Fibroblast of gingiva (primary cell): ENCODE measurements around the gene P2RX4.
"Not testable (repeated sequence)": the region's sequence is repeated elsewhere in the genome, so short reads cannot be mapped to it uniquely, and the experiment has no call there.

Experiments
- DNase-seq: peaks from one replicate; pipeline ENCODE4 v3.0.0-alpha.2; 2011; ENCODE audit warnings: low read depth

The P2RX4 gene

GRCh38 chr12:121245951-121246350 lies 36.0 kb downstream of the P2RX4 start:
- no peak for DNase-seq

DNA sequence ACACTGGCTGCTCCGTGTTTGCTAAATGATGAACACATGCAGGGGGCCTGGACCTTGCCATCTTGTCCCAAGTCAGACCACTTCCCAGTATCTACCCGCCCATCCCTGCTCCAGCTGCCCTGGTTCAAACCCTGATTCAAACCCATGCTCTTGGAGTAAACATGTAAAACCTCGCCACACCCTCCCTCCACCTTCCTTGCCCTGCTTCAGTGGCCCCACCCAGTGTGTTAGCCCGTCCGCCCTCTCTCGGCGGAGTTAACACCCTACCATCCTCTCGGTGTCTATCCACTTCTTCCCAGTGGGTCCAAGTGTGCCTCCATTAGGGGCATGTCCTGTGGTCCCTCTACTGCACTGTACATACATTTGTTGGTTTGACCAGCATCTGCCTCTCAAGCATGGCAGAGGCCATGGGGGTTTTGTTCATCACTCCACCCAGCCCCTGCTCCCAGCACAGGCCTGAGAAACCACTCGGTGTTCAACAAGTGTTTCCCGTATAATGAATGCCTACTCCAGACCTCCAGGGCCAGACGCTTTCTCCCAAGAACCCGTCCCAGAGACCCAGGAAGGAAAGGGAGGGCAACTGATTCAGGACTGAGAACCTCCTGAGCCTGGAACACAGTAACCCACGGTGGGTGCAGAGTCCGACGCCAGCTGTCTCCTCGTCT lies 37.1 kb downstream of the P2RX4 start:
- DNase-seq, result no peak

GRCh38 chr12:121248622-121249021 lies 38.7 kb downstream of the P2RX4 start:
- DNase-seq, result no peak

- DNase-seq, result no peak
Measured at GRCh38 chr12:121250359-121250758, 40.4 kb downstream of the P2RX4 start.

GRCh38 chr12:121251838-121252237 lies 41.9 kb downstream of the P2RX4 start:
- DNase-seq, result no peak

DNA sequence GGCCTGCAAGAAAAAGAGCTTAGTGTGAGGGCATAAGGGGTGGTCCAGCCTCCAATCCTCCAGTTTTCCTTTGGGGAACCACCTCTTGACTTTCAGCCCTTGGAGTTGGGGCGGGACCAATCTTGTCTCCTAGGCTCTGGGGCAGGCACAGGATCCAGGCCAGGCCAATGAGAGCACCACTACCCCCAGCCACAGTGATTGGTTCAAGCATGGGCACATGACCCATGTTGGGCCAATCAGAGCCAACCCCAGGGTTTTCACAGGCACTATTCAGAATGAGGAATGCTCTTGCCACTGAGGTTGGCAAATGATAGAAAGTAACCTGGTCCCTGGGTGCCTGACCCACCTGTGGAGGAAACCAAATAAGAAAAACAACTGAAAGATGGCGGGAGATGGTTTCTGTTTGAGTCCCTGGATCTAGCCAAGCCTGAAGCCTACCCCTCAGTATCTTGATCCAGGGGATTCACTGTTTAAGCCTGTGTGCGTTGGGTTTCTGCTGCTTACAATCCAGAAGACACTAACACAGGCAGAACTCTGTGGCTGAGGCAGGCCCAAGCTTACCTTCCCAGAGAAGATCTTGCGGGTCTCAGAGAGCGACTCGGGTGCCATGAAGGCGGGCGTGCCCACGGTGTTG lies 42.9 kb downstream of the P2RX4 start:
- no peak for DNase-seq

- peak; percentile 56 for DNase-seq
Measured at GRCh38 chr12:121253638-121254335, 43.9 kb downstream of the P2RX4 start.

GRCh38 chr12:121255433-121255832 lies 45.5 kb downstream of the P2RX4 start:
- DNase-seq, result no peak

DNA sequence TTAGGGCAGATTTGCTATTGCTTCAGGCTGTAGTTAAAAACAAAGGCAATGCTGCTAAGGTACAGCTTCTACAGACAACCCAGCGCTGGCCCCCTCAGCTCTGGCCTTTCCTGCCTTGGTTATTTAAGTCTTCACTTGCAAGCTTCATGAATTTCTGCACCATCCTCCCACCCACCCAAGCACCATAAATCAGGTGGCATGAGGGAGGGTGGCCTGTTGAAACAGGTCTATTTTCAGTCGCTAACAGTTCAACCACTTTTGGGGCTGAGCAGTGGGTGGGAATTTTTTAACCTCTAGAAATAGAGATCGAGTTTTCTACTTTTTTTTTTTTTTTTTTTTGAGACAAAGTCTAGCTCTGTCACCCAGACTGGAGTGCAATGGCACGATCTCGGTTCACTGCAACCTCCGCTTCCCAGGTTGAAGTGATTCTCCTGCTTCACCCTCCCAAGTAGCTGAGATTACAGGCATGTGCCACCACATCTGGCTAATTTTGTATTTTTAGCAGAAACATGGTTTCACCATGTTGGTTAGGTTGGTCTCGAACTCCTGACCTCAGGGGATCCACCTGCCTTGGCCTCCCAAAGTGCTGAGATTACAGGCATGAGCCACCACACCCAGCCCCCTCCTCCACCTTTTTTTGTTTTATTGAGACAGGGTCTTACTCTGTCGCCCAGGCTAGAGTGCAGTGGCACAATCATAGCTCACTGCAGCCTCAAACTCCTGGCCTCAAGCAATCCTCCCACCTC lies 47.9 kb downstream of the P2RX4 start:
- DNase-seq, result not testable (repeated sequence)

DNA sequence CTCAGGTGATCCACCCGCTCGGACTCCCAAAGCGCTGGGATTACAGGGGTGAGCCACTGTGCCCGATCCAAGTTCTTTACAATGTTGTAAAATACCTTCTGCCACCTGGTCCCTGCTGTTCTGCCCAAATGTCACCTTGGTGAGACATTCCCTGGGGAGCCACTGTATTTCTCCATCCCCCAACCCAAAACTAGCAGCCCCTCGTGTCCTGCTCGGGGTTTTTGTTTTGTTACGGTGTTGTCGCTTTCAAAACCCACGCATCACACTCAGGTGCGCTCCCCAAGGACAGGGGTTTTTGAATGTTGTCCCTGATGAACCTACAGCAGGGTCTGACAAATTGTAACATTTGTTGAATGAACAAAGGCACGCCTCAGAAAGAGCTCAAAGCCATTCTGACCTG lies 49.1 kb downstream of the P2RX4 start:
- no peak for DNase-seq

- DNase-seq, result no peak
Measured at GRCh38 chr12:121260091-121260490, 50.2 kb downstream of the P2RX4 start.

DNA sequence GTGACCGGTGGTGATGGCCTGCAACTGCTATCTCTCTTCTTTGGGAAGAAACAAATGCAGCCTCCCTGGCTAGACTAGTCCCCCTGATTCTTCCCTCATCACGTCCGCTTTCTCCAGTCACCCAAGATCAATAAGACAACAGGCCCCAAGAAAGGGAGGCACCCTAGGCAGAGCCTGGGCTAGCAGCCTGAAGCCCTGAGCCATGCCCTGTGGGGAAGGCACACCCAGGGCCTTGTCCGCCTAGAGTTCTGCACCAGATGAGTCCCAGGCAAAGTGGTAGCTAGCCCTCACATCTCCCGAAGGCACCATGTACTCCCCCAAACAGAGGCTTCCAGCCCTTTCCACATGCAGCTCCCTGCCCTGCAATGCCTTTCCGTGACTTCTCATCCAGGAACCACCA lies 51.5 kb downstream of the P2RX4 start:
- no peak for DNase-seq

- no peak for DNase-seq
Measured at GRCh38 chr12:121263206-121263935, 53.4 kb downstream of the P2RX4 start.

- DNase-seq, result no peak
Measured at GRCh38 chr12:121264135-121264534, 54.2 kb downstream of the P2RX4 start.

- no peak for DNase-seq
Measured at GRCh38 chr12:121264951-121265515, 55.1 kb downstream of the P2RX4 start.

- no peak for DNase-seq
Measured at GRCh38 chr12:121267822-121268221, 57.9 kb downstream of the P2RX4 start.

GRCh38 chr12:121273364-121273896 lies 63.5 kb downstream of the P2RX4 start:
- no peak for DNase-seq

DNA sequence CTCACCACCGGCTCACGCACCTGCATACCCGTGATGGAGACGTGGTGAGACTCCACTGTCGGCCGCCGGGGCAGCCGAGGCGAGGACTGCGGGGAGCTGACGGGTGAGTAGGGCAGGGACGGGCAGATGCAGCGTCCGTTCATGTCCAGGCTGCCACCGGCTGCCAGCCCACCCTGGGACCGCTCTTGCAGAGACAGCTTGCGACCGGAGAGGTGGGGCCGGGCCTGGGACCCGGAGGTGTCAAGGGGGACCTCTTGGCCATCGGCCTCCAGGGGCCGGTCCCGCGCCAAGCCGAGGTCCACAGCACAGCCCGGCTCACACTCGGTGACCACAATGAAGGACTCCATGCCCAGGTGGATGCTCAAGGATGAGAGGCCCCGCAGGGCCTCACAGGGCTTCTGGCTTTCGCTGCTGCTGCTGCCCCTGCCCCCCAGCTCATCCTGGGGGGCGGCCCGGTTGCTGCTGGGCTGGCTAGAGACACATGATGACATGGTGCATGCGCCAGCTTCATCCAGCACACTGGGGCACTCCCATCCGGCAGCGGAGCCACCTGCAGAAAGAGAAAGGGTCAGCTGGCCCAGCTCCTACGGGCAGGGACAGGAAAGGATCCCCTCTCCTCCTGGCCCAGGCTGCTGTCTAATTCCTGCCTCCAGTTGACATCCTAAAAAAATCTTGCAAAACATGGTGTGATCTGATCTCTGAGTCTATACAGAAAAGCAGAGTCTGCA lies 64.3 kb downstream of the P2RX4 start:
- DNase-seq, result no peak

DNA sequence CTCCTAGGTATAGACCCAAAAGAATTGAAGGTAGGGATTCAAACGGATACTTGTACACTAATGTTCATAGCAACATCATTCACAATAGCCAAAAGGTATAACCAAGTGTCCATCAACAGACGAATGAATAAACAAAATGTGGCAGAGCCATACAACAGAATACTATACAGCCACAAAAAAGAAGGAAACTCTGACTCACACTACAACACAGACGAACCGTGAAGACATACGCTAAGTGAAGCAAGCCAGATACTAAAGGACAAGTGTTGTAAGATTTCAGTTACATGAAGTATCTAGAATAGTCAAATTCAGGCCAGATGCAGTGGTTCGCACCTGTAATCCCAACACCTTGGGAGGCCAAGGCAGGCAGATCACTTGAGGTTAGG lies 67.4 kb downstream of the P2RX4 start:
- no peak for DNase-seq

DNA sequence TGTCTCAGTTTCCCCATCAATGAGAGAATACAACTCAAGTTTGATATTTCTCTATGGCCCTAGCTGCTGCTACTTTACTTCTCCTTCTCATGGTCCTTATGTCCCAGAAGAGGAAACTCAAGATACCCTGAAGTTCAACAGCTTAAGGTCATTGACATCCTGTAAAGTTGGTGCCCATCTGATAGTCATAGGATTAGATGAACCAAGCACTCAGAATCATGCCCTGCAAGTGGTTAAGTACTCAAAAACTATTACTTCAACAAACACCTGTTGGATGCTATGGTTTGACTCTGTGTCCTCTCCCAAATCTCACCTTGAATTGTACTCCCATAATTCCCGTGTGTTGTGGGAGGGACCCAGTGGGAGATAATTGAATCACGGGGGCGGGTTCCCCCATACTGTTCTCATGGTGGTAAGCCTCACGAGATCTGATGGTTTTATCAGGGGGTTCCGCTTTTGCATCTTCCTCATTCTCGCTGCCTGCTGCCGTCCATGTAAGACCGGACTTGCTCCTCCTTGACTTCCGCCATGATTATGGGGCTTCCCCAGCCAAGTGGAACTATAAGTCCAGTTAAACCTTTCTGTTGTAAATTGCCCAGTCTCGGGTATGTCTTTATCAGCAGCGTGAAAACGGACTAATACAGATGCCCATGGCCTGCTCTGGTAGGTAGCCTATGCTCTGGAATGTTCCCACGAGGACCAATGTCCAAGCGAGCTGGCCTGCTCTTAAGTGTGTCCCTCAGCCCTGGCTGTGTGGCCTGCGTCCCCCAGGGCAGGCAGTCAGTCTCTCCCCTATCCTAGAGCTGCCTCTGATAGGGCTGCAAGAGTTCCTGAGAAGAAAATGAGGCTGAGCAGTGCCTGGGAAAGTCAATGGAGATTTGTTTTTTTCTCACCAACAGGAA lies 68.5 kb downstream of the P2RX4 start:
- DNase-seq, result no peak
